ENCODE data around the gene NHSL2. TPM values are rescaled to one million over a fixed set of nuclear protein-coding genes. Genes with fewer than 3 reads are reported as not detected.

The NHSL2 gene
- total and polyA plus RNA-seq, 2 of the 13 experiments (the other 11 are each of a cell fraction or from before 2014, with no cell fraction given), result not detected

DNA sequence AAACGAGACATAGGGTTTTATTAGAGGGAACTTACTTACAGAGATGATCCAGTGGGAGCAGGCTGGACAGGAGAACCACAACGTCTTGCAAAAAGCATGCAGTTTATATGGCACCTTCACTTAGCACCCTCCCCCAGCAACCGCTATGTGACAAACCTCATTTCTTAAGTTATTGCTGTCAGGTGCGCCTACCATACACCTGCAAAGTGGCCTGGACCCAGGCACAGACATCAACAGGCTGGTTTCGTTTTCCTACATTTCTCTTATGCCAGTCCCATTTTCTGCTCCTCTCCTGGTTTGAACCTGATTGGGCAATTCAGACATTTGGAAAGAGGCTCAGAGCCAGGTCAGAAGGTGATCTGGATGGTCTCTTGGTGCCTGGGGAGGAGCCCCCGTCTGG is 202.8 kb downstream of the NHSL2 start:
- Histone ChIP-seq H3K27me3 (ENCODE audit: control insufficient read depth in 1 of 2, insufficient read depth in 2 of 2, low read length in 2 of 2) (no peaks in the 10 kb centered on the region), H3K27ac (ENCODE audit: extremely low read length, insufficient read depth, low read length) (no peak overlapping the region), H3K9ac (ENCODE audit: insufficient read depth, low read depth, low read length) (no peak overlapping the region), H4K20me1 (ENCODE audit: insufficient read depth, low read length) (no peaks in the 10 kb centered on the region), H3K4me3 (replicated peaks in 1 of 3; ENCODE audit: insufficient read depth in 1 of 3, low read depth in 2 of 3, low read length in 3 of 3) (no peak overlapping the region), H3K4me2 (ENCODE audit: low read depth, low read length) (no peak overlapping the region), H3K4me1 (ENCODE audit: insufficient read depth, low read length) (no peaks in the 10 kb centered on the region), H3K36me3 (replicated peaks in 1 of 2; ENCODE audit: control insufficient read depth in 1 of 2, insufficient read depth in 2 of 2, low read length in 2 of 2) (no peaks in the 10 kb centered on the region), H2AFZ (ENCODE audit: low read length) (no peak overlapping the region), H3K9me3 (ENCODE audit: low read length) (no peaks in the 10 kb centered on the region), H3K79me2 (ENCODE audit: insufficient read depth, low read length) (no peaks in the 10 kb centered on the region)
- intact Hi-C loops (cut with micrococcal nuclease; ENCODE audit: unreplicated experiment), result no loop called here
- TF ChIP-seq MED1 (CRISPR knock-in tag; IDR thresholded peaks at IDR 0.05) (no peak), RORA (CRISPR knock-in tag; IDR thresholded peaks at IDR 0.05) (no peak), REPIN1 (CRISPR knock-in tag; IDR thresholded peaks at IDR 0.05; ENCODE audit: borderline replicate concordance, low read depth) (no peak)
- ATAC-seq (no peak), FAIRE-seq (no peak), DNase-seq (ENCODE audit: low spot score) (no peak)
- in situ Hi-C loops (cut with HindIII; ENCODE audit: extremely low pct_ligation_motif_present, low pct_unique_long_range_greater_than_20kb), result no loop called here
- 30% methylated on average over 2 of the region's 6 CpGs for WGBS (ENCODE audit: low lambda C conversion rate)
- CTCF ChIA-PET (ENCODE audit: low intra/inter-chr PET ratio, low total read pairs), result no interaction called here
- no TSS peak for BruUV-seq (replicated peaks)
- POLR2A ChIA-PET, result no interaction called here

GRCh38 chrX:72114306-72114705 is 203.7 kb downstream of the NHSL2 start:
- Histone ChIP-seq H2AFZ (ENCODE audit: low read length) (no peak overlapping the region), H3K9ac (ENCODE audit: insufficient read depth, low read depth, low read length) (no peak overlapping the region), H3K4me1 (ENCODE audit: insufficient read depth, low read length) (no peaks in the 10 kb centered on the region), H3K4me2 (ENCODE audit: low read depth, low read length) (no peak overlapping the region), H3K9me3 (ENCODE audit: low read length) (no peaks in the 10 kb centered on the region), H3K4me3 (replicated peaks in 1 of 3; ENCODE audit: insufficient read depth in 1 of 3, low read depth in 2 of 3, low read length in 3 of 3) (no peak overlapping the region), H3K36me3 (replicated peaks in 1 of 2; ENCODE audit: control insufficient read depth in 1 of 2, insufficient read depth in 2 of 2, low read length in 2 of 2) (no peaks in the 10 kb centered on the region), H3K27ac (ENCODE audit: extremely low read length, insufficient read depth, low read length) (no peak overlapping the region), H3K79me2 (ENCODE audit: insufficient read depth, low read length) (no peaks in the 10 kb centered on the region), H4K20me1 (ENCODE audit: insufficient read depth, low read length) (no peaks in the 10 kb centered on the region), H3K27me3 (ENCODE audit: control insufficient read depth in 1 of 2, insufficient read depth in 2 of 2, low read length in 2 of 2) (no peaks in the 10 kb centered on the region)
- in situ Hi-C loops (cut with HindIII; ENCODE audit: extremely low pct_ligation_motif_present, low pct_unique_long_range_greater_than_20kb) (no loop called here), intact Hi-C loops (cut with micrococcal nuclease; ENCODE audit: unreplicated experiment) (no loop called here)
- DNase-seq (ENCODE audit: low spot score) (no peak), ATAC-seq (no peak), FAIRE-seq (no peak)
- CTCF ChIA-PET (ENCODE audit: low intra/inter-chr PET ratio, low total read pairs), result no interaction called here
- POLR2A ChIA-PET, result no interaction called here
- BruUV-seq (replicated peaks), result no TSS peak
- WGBS (ENCODE audit: low lambda C conversion rate), result 47% methylated on average over 4 of the region's 6 CpGs
- no peak for TF ChIP-seq SIN3A (IDR thresholded peaks at IDR 0.05; ENCODE audit: borderline replicate concordance, low read depth, low read length)

All from HepG2 (cell line).